Activated CD4-positive, alpha-beta T cell treated with anti-CD3 and anti-CD28 coated beads, Interleukin-2, amount 10 ng/mL, durations not matched to agents 24 days and 14 days (primary cell): ENCODE measurements around the gene CLIP1. TPM values are rescaled to one million over a fixed set of nuclear protein-coding genes. Genes with fewer than 3 reads are reported as not detected.
"Not testable (repeated sequence)": the region's sequence is repeated elsewhere in the genome, so short reads cannot be mapped to it uniquely, and the experiment has no call there.

Experiments used
- DNase-seq: peaks from one replicate; pipeline ENCODE4 v3.0.0; 2022
- H3K27ac Mint-ChIP-seq: one replicate; pipeline ENCODE4 v1.8.0; 2022; ENCODE audit warnings: mild to moderate bottlenecking, mixed read lengths
- H3K27me3 Mint-ChIP-seq: one replicate; pipeline ENCODE4 v1.8.0; 2022; ENCODE audit warnings: mixed read lengths
- H3K36me3 Mint-ChIP-seq: one replicate; pipeline ENCODE4 v1.8.0; 2022; ENCODE audit warnings: low read depth, mild to moderate bottlenecking, mixed read lengths
- H3K4me1 Mint-ChIP-seq: one replicate; pipeline ENCODE4 v1.8.0; 2021; ENCODE audit warnings: mixed read lengths
- H3K4me3 Mint-ChIP-seq: one replicate; pipeline ENCODE4 v1.8.0; 2022; ENCODE audit warnings: mild to moderate bottlenecking, moderate library complexity, mixed read lengths
- H3K9me3 Mint-ChIP-seq: one replicate; pipeline ENCODE4 v1.8.0; 2021; ENCODE audit warnings: mixed read lengths
- intact Hi-C: fragments of 100-400 bp; cut with micrococcal nuclease; formaldehyde crosslinking; loops from one replicate; pipeline ENCODE4 v1.15.1; 2023
- total RNA-seq: library from RNA; stranded (reverse); gene quantifications from 2 replicates; pipeline ENCODE4 v1.2.3, GENCODE V29; 2022

The CLIP1 gene
- 60.8 and 66.1 TPM in 2 replicates for total RNA-seq

DNA sequence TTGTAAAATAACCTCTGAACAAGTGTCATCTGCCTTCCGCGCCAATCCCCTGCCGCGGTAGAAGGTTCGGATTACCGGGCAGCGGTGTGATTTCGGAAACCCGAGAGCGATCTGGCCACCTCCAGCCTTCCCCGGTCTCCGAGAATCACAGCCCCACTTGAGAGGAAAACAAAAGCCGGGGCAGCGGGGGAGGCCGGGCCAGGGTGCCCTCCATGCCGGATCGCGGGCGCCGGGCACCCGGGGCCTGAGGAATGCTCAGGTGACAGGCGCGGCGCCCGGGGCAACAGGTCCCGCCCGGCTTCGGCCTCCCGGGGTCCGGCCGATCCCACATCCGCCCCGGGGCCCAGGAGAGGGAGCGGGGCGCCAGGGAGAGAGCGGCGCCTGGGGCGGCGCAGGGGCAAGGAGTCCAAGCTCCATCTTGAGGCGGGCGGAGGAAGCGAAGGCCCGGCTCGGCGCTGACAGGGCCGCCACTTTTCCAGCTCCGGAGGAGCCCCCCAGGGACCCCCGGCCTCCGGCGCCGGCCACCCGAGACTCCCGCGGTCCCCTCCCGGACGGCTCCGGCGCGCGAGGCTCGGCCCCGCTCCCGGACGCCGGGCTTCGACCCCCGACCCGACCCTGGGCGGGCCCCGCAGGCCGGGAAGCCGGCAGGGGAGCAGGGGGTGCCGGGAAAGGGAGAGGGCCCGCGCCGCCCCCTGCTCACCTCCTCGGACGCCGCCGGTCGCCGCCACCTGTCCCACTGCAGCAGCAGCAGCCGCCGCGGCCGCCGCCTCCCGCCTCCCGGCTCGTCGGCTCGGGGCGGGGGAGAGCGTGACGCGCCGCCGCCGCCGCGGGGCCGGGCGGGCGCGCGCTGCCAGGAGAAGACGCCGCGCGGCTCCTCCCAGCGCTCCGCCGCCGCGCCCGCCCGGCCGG, at the start of gene CLIP1:
Gene CLIP1, minus strand, starts transcription at position 849 of the 909 bp plus-strand sequence. CDS start 42,217 bp downstream, outside the sequence.
- peak within 1 kb of the TSS; percentile 90 for H3K27ac Mint-ChIP-seq
- H3K4me3 Mint-ChIP-seq: peak within 1 kb of the TSS; percentile 89
- no peaks in the 10 kb centered on the region for H3K9me3 Mint-ChIP-seq
- peak; percentile 91 for DNase-seq
- H3K27me3 Mint-ChIP-seq: no peaks in the 10 kb centered on the region
- H3K4me1 Mint-ChIP-seq: peaks cover 28% of the 10 kb centered on the region
- H3K36me3 Mint-ChIP-seq: peaks cover 3% of the 10 kb centered on the region
- intact Hi-C loops: loop anchor here (1.0 kb wide), 3 partner anchors 10 to 31 kb away; no protein-coding TSS in a partner anchor

DNA sequence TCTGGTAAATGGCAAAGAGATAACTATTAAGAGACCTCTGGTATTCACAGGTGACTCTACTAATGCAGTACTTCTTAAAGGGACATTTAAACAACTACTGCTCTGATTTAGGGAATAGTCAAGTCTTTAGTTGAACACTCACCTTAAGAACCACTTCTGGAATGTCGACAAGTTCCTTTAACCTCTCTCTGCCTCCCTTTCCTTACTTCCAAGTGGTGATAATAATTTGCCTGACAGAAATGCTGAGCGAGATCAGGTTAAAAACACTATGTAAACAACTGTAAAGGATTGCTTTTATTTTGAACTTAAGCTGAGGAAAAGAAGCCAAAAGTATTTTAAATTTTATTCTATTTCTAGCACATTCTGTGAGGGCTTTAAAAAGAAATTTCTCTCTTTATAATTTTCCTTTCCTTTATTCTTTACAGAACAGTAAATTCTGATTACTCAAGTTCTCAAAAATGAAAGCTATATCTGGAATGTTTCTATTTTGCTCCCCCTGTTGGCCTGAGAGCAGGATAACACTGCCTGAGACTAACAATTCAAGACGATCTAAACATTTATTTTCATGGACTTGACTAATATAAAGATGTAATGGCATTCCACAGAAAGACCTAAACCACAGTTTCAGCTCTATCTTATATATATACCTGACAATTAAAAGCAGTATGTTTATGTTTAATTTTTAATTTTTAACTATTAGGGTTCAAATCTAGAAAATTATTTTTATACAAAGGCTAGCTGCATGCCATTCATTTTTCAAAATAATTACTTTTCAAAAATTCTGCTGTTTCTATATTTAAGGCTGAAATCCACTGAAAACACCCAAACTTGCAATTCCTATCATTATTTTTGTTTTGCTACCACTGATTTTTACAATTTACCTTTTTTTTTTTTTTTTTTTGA, 49.1 kb upstream of the CLIP1 start:
- peaks cover 36% of the 10 kb centered on the region for H3K36me3 Mint-ChIP-seq
- intact Hi-C loops: loop anchor here (1.0 kb wide), 2 partner anchors 48 to 72 kb away; no protein-coding TSS in a partner anchor
- DNase-seq: peak; percentile 76

DNA sequence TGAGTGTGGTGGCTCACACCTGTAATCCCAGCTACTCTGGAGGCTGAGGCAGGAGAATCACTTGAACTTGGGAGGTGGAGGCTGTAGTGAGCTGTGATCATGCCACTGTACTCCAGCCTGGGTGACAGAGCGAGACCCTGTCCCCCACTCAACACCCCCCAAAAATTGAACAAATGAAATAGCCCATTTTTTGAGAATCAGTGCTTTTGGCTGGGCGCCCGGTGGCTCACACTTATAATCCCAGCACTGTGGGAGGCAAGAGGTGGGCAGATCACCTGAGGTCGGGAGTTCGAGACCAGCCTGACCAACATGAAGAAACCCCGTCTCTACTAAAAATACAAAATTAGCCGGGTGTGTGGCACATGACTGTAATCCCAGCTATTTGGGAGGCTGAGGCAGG, 48.1 kb upstream of the CLIP1 start:
- H3K9me3 Mint-ChIP-seq, H3K27me3 Mint-ChIP-seq, intact Hi-C loops, H3K27ac Mint-ChIP-seq, DNase-seq, H3K4me3 Mint-ChIP-seq: not testable (repeated sequence)
- peaks cover 26% of the 10 kb centered on the region for H3K36me3 Mint-ChIP-seq
- H3K4me1 Mint-ChIP-seq: peaks cover 13% of the 10 kb centered on the region

More for the DNA sequence above, 49.1 kb upstream of the CLIP1 start:
- Mint-ChIP-seq H3K4me1 (peaks cover 16% of the 10 kb centered on the region), H3K27ac (no peak overlapping the region), H3K9me3 (no peaks in the 10 kb centered on the region), H3K27me3 (no peaks in the 10 kb centered on the region), H3K4me3 (no peak overlapping the region)

DNA sequence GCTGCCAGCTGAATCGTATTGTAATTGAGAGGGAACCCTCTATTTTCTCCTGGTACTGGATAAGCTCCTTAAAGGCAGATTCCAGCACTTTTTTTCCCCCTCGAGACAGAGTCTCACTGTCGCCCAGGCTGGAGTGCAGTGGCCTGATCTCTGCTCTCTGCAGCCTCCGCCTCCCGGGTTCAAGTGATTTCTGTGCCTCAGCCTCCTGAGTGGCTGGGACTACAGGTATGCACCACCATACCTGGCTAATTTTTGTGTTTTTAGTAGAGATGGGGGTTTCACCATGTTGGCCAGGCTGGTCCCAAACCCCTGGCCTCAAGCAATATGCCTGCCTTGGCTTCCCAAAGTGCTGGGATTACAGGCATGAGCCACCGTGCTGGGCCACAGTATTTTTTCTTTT, 47.4 kb upstream of the CLIP1 start:
- H3K4me1 Mint-ChIP-seq, H3K27me3 Mint-ChIP-seq, intact Hi-C loops, H3K9me3 Mint-ChIP-seq, H3K4me3 Mint-ChIP-seq, H3K27ac Mint-ChIP-seq, DNase-seq: not testable (repeated sequence)
- H3K36me3 Mint-ChIP-seq: peaks cover 21% of the 10 kb centered on the region

DNA sequence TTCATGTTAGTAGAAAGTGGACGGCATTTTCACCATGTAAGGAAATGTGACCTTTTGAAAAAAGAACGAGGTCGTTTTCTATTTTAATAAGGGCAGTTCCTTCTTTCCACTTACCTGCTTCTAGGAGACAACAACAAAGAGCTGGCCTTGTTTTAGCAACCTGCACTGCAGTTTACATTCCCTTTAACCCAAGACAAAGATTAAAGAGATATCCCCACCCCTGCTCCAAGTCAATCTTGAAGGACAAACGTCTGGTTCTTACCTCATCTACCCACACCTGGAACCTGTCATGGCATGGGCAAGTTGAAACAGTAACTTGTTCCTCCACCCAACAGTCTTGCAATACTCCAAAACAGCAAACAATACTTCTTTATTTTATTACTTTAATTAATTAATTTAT, 45.5 kb upstream of the CLIP1 start:
- Mint-ChIP-seq H3K27me3 (no peaks in the 10 kb centered on the region), H3K9me3 (no peaks in the 10 kb centered on the region), H3K4me1 (peaks cover 3% of the 10 kb centered on the region), H3K4me3 (no peak overlapping the region), H3K36me3 (peaks cover 6% of the 10 kb centered on the region), H3K27ac (no peak overlapping the region)
- intact Hi-C loops: no loop called here
- no peak for DNase-seq

DNA sequence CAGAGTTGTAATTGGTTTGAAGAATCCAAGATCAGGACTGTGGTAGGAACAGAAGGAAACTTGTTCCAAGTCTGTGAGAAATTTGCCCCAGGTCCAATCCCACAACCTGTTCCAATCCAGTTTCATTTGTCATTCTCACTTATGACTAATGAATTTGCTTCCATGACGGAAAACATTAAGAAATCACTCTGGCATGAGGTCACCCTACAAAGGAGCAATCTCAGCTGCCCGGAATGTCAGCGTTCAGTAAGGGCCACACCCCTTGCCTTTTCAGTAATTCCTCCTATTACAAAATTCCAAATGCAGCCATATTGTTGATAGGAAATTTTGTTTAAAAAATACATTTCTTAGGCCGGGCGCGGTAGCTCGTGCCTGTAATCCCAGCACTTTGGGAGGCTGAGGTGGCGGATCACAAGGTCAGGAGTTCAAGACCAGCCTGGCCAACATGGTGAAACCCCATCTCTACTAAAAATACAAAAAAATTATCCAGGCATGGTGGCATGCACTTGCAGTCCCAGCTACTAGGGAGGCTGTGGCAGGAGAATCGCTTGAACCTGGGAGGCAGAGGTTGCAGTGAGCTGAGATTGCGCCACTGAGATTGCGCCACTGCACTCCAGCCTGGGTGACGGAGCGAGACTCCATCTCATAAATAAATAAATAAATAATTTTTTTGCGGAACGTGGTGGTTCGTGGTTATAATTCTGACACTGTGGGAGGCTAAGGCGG, 42.0 kb upstream of the CLIP1 start:
- DNase-seq, H3K9me3 Mint-ChIP-seq, H3K27me3 Mint-ChIP-seq, H3K36me3 Mint-ChIP-seq, H3K4me1 Mint-ChIP-seq, H3K4me3 Mint-ChIP-seq, intact Hi-C loops, H3K27ac Mint-ChIP-seq: not testable (repeated sequence)

DNA sequence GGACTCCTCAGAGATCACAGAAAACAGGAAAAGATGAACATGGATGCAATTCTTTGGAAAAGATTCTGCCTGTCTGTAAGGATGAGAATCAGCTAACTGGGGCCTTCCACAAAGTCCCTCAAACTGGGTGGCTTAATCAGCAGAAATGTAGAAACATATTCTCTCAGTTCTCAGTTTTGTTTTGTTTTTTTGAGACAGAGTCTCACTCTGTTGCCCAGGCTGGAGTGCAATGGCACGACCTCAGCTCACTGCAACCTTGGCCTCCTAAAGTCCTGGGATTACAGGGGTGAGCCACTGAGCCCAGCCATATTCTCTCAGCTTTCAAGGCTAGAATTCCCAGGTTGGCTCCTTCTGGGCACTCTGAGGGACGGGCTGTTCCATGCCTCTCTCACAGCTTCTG, 38.2 kb upstream of the CLIP1 start:
- intact Hi-C loops: no loop called here
- Mint-ChIP-seq H3K4me3 (no peak overlapping the region), H3K9me3 (no peaks in the 10 kb centered on the region), H3K4me1 (peaks cover 7% of the 10 kb centered on the region), H3K27me3 (no peaks in the 10 kb centered on the region), H3K36me3 (no peaks in the 10 kb centered on the region), H3K27ac (no peak overlapping the region)
- DNase-seq: no peak

DNA sequence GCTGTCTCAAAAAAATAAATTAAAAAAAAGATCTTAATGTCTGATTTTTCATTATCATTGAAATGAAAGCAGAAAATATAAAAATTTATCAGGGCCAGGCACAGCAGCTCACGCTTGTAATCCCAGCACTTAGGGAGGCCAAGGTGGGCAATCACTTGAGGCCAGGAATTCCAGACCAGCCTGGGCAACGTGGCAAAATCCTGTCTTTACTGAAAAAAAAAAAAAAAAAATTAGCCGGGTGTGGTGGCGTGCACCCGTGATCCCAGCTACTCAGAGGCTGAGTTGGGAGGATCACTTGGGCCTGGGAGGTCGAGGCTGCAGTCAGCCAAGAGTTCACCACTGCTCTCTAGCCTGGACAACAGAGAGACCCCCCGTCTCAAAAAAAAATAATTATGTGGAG, 37.6 kb upstream of the CLIP1 start:
- Mint-ChIP-seq H3K9me3 (no peaks in the 10 kb centered on the region), H3K36me3 (no peaks in the 10 kb centered on the region), H3K27me3 (no peaks in the 10 kb centered on the region), H3K27ac (no peak overlapping the region), H3K4me3 (no peak overlapping the region), H3K4me1 (peaks cover 7% of the 10 kb centered on the region)
- DNase-seq: no peak
- intact Hi-C loops: no loop called here

DNA sequence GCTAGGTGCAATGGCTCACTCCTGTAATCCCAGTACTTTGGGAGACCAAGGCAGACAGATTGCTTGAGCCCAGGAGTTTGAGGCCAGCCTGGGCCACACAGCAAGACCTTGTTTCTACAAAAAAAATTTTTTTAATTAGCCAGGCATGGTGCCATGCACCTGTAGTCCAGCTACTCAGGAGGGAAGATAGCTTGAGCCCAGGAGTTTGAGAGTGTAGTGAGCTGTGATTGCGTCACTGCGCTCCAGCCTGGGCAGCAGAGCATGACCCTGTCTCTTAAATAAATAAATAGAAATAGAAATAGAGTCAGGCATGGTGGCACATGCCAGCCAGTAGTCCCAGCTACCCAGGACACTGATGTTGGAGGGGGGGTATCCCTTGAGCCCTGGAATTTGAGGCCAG, 36.7 kb upstream of the CLIP1 start:
- intact Hi-C loops: no loop called here
- peaks cover 9% of the 10 kb centered on the region for H3K4me1 Mint-ChIP-seq
- no peak for DNase-seq
- no peak overlapping the region for H3K27ac Mint-ChIP-seq
- H3K4me3 Mint-ChIP-seq: no peak overlapping the region
- no peaks in the 10 kb centered on the region for H3K9me3 Mint-ChIP-seq
- no peaks in the 10 kb centered on the region for H3K27me3 Mint-ChIP-seq
- no peaks in the 10 kb centered on the region for H3K36me3 Mint-ChIP-seq

DNA sequence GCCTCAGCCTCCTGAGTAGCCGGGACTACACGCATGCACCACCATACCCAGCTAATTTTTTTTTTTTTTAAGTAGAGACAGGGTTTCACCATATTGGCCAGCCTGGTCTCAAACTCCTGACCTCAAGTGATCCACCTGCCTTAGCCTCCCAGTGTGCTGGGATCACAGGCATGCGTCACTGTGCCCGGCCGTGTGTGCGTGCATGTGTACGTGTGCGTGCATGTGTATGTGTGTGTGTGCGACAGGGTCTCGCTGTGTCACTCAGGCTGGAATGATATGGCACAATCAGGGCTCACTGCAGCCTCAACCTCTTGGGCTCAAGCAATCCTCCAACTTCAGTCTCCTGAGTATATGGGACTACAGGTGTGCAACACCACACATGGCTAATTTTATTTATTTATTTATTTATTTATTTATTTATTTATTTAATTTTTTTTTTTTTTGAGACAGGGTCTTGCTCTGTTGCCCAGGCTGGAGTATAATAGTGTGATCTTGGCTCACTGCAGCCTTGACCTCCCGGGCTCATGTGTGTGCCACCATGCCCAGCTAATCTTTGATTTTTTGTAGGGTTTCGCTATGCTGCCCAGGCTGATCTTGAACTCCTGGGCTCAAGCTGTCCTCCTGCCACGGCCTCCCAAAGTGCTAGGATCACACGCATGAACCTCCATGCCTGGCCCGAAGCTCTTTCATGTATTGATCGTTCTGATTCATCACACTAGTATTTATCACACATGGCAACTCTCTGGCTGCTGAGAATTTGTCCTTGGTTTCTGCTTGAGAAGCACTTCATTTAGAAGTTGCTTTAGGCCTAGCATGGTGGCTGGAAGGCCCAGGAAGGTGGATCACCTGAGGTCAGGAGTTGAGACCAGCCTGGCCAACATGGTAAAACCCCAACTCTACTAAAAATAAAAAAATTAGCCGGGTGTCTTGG, 35.9 kb upstream of the CLIP1 start:
- Mint-ChIP-seq H3K4me1 (peaks cover 17% of the 10 kb centered on the region), H3K36me3 (no peaks in the 10 kb centered on the region), H3K9me3 (no peaks in the 10 kb centered on the region), H3K27me3 (no peaks in the 10 kb centered on the region), H3K4me3 (no peak overlapping the region), H3K27ac (peak overlapping the region; percentile 43)
- DNase-seq: no peak
- intact Hi-C loops: no loop called here

DNA sequence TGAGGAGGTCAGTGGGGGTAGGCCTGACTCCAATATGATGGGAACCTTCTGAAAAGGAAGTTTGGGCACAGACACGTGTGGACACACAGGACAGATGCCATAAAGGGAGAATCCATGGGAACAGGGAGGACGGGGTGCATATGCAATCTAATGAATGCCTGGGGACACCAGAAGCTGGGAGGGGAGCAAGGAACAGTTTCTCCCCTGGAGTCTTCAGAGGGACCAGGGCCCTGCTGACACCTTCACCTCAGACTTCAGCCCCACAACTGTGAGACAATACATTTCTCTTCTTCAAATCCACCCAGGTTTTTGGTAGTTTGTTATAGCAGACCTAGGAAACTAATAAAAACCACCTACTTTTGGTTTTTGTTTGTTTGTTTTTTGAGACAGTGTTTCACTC, 35.2 kb upstream of the CLIP1 start:
- no peaks in the 10 kb centered on the region for H3K27me3 Mint-ChIP-seq
- H3K36me3 Mint-ChIP-seq: no peaks in the 10 kb centered on the region
- H3K4me3 Mint-ChIP-seq: no peak overlapping the region
- peaks cover 23% of the 10 kb centered on the region for H3K4me1 Mint-ChIP-seq
- peak; percentile 67 for DNase-seq
- peak overlapping the region; percentile 43 for H3K27ac Mint-ChIP-seq
- H3K9me3 Mint-ChIP-seq: no peaks in the 10 kb centered on the region
- intact Hi-C loops: no loop called here

DNA sequence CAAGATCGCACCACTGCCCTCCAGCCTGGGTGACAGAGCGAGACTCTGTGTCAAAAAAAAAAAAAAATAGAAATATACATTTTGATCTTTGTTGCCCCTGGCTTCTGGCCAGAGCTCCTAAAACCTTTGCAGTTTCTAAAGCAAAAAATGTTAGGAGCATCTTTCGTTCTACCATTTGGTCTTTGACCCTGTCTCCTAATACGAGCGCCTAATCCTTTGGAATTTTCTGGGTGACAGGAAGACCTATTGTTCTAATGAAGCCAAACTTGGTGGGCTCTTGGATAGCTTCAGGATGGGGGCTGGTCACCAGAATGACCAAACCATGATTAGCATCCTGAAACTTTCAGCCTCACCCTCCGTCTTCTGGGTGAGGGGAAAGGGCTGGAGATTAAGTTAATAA, 32.3 kb upstream of the CLIP1 start:
- Mint-ChIP-seq H3K36me3 (no peaks in the 10 kb centered on the region), H3K27me3 (no peaks in the 10 kb centered on the region), H3K4me3 (no peak overlapping the region), H3K4me1 (peaks cover 29% of the 10 kb centered on the region), H3K9me3 (no peaks in the 10 kb centered on the region), H3K27ac (no peak overlapping the region)
- DNase-seq: no peak
- intact Hi-C loops: loop anchor here (5.0 kb wide), 1 partner anchor 278 kb away; the partner anchor contains the start of gene HCAR1
